ENCODE measurements around the gene THG1L. TPM values are rescaled to one million over a fixed set of nuclear protein-coding genes. Genes with fewer than 3 reads are reported as not detected.

The THG1L gene
- total RNA-seq, 1 experiment from 2014 or later: 12.9 TPM

- no peak overlapping the region for H3K18ac ChIP-seq (ENCODE audit: insufficient read length, low read depth, low read length)
These were observed 334 bp upstream of the THG1L start for GRCh38 chr5:157730900-157731271.

More at GRCh38 chr5:157730900-157731271, 334 bp upstream of the THG1L start:
- Histone ChIP-seq H3K9ac (ENCODE audit: extremely low read depth, insufficient read length, low read length) (no peak overlapping the region), H2BK120ac (ENCODE audit: low read depth, low read length, poor library complexity, severe bottlenecking) (no peak overlapping the region), H2BK20ac (ENCODE audit: low read depth, low read length, poor library complexity, severe bottlenecking) (no peak overlapping the region), H4K5ac (ENCODE audit: insufficient read length, low read depth, low read length) (no peak overlapping the region), H3K23ac (ENCODE audit: insufficient read length, low read depth, low read length) (no peak overlapping the region), H2BK12ac (ENCODE audit: insufficient read length, low read depth, low read length) (no peak overlapping the region), H3T11ph (ENCODE audit: low read length) (no peak overlapping the region), H3K79me1 (ENCODE audit: insufficient read depth, low read depth, low read length, poor library complexity, severe bottlenecking) (no peaks in the 10 kb centered on the region), H3K9me3 (ENCODE audit: control insufficient read depth, low read depth, low read length) (no peaks in the 10 kb centered on the region), H3K27me3 (ENCODE audit: insufficient read depth, low read length) (no peaks in the 10 kb centered on the region), H3K4ac (ENCODE audit: low read depth, low read length) (no peak overlapping the region), H3K14ac (ENCODE audit: insufficient read depth, low read length) (no peak overlapping the region), H2BK5ac (ENCODE audit: insufficient read length, low read length) (no peak overlapping the region), H2AFZ (ENCODE audit: low read length) (no peak overlapping the region), H3K27ac (ENCODE audit: insufficient read length, low read depth, low read length) (no peak overlapping the region), H3K56ac (ENCODE audit: insufficient read length, low read depth, low read length) (no peak overlapping the region), H3K4me1 (ENCODE audit: insufficient read depth, low read length) (no peaks in the 10 kb centered on the region), H3K4me2 (ENCODE audit: insufficient read depth, insufficient read length, low read length) (peak overlapping the region; percentile 74), H4K91ac (ENCODE audit: insufficient read length, low read depth, low read length) (no peak overlapping the region), H4K8ac (replicated peaks; ENCODE audit: insufficient read length, low read depth, low read length) (no peak overlapping the region), H2AK5ac (ENCODE audit: insufficient read length, low read length) (no peak overlapping the region), H3K79me2 (ENCODE audit: insufficient read depth, low read length) (no peaks in the 10 kb centered on the region; the same call in 1 of the 2 replicates), H2BK15ac (ENCODE audit: low read depth, low read length) (no peak overlapping the region), H3K23me2 (ENCODE audit: insufficient read length, low read depth, low read length, poor library complexity, severe bottlenecking) (no peaks in the 10 kb centered on the region), H4K20me1 (ENCODE audit: control insufficient read depth, insufficient read depth, insufficient read length) (no peaks in the 10 kb centered on the region)
- DNase-seq: no peak
- Mint-ChIP-seq H3K9me3 (peaks cover 0 to 3% of the 10 kb centered on the region in 2 experiments; a peak in 3 of 5 replicates), H3K4me1 (peaks cover 2 to 12% of the 10 kb centered on the region in 2 experiments), H3K27ac (peak overlapping the region in 1 of 3 experiments; percentile 100; a peak in 2 of 7 replicates), H3K36me3 (ENCODE audit: insufficient read depth in 1 of 3, low read depth in 3 of 3) (peaks cover 8 to 18% (median 13%) of the 10 kb centered on the region in 3 experiments; a peak in 6 of 7 replicates), H3K27me3 (ENCODE audit: low read depth) (no peaks in the 10 kb centered on the region; the same call in 1 of the 2 replicates), H3K4me3 (peak overlapping the region; percentile 98 to 99)
- no CpG with 5 or more reads among the region's 5 CpGs for WGBS (ENCODE audit: extremely low coverage, insufficient read length, low lambda C conversion rate)
- TF ChIP-seq CTCF (conservative IDR thresholded peaks at IDR 0.05): no peak
